ENCODE results near the gene GOLPH3L. TPM values are rescaled to one million over a fixed set of nuclear protein-coding genes. Genes with fewer than 3 reads are reported as not detected.
"Not testable (repeated sequence)": the region's sequence is repeated elsewhere in the genome, so short reads cannot be mapped to it uniquely, and the experiment has no call there.

Gene GOLPH3L
- total and polyA plus RNA-seq, 10 donors, result 9.0 to 31.0 (median 23.8) TPM

- WGBS, 5 donors, result 0 to 1% (median 1%) methylated on average over 46 to 49 of the region's 49 CpGs
- no peaks in the 10 kb centered on the region for H3K9me3 ChIP-seq
- no peaks in the 10 kb centered on the region for H3K27me3 ChIP-seq (replicated peaks in 1 of 7)
- DNase-seq, result peak; percentile 98
- intact Hi-C loops (cut with DNase I; ENCODE audit: low total_unique reads), result no loop called here
- H3K4me3 ChIP-seq, result peak within 1 kb of the TSS; percentile 54 to 68 (median 60)
- TF ChIP-seq POLR2AphosphoS5 (IDR thresholded peaks at IDR 0.05) (peak; percentile 96 to 98 (median 96)), POLR2A (IDR thresholded peaks at IDR 0.05) (peak in 2 of 3 donors; percentile 71 to 88), CTCF (IDR thresholded peaks at IDR 0.05 in 8 of 11, conservative IDR thresholded peaks at IDR 0.05 in 3 of 11) (peak in 2 of 11 experiments; percentile 25 to 30)
- peaks cover 16 to 49% (median 22%) of the 10 kb centered on the region in 6 donors for H3K4me1 ChIP-seq
- H3K36me3 ChIP-seq, result peaks cover 6 to 35% (median 32%) of the 10 kb centered on the region in 6 donors
- peak within 1 kb of the TSS; percentile 87 to 99 (median 98) for H3K27ac ChIP-seq
These were observed 67.6 kb downstream of the GOLPH3L start, which contains the start of gene ENSA for GRCh38 chr1:150629115-150629928. Gene ENSA, minus strand, starts transcription at chr1:150629612. Its CDS starts 142 bp downstream, at chr1:150629470.

- no peaks in the 10 kb centered on the region for H3K27me3 ChIP-seq (replicated peaks in 1 of 7)
- WGBS, 5 donors, result 0 to 3% (median 0%) methylated on average over 9 of the region's 9 CpGs
- peak overlapping the region; percentile 87 to 99 (median 98) for H3K27ac ChIP-seq
- DNase-seq, result no peak
- peak overlapping the region; percentile 54 to 68 (median 60) for H3K4me3 ChIP-seq
- H3K4me1 ChIP-seq, result peaks cover 16 to 54% (median 25%) of the 10 kb centered on the region in 6 donors
- TF ChIP-seq POLR2A (IDR thresholded peaks at IDR 0.05), result no peak
- TF ChIP-seq CTCF (IDR thresholded peaks at IDR 0.05 in 8 of 11, conservative IDR thresholded peaks at IDR 0.05 in 3 of 11), result no peak
- TF ChIP-seq POLR2AphosphoS5 (IDR thresholded peaks at IDR 0.05), result no peak
- peaks cover 6 to 40% (median 38%) of the 10 kb centered on the region in 6 donors for H3K36me3 ChIP-seq
- intact Hi-C loops (cut with DNase I; ENCODE audit: low total_unique reads), result no loop called here
- no peaks in the 10 kb centered on the region for H3K9me3 ChIP-seq
These were observed 68.2 kb downstream of the GOLPH3L start for GRCh38 chr1:150628766-150629114.

- TF ChIP-seq POLR2A (IDR thresholded peaks at IDR 0.05) (no peak), CTCF (IDR thresholded peaks at IDR 0.05 in 8 of 11, conservative IDR thresholded peaks at IDR 0.05 in 3 of 11) (no peak), POLR2AphosphoS5 (IDR thresholded peaks at IDR 0.05) (no peak)
- intact Hi-C loops (cut with DNase I; ENCODE audit: low total_unique reads), result no loop called here
- WGBS, 5 donors, result 53 to 76% (median 69%) methylated on average over 5 of the region's 5 CpGs
- H3K36me3 ChIP-seq, result peaks cover 6 to 49% (median 46%) of the 10 kb centered on the region in 6 donors
- H3K9me3 ChIP-seq, result no peaks in the 10 kb centered on the region
- no peaks in the 10 kb centered on the region for H3K27me3 ChIP-seq (replicated peaks in 1 of 7)
- H3K4me1 ChIP-seq, result peaks cover 16 to 63% (median 29%) of the 10 kb centered on the region in 6 donors
- DNase-seq, result no peak
- H3K4me3 ChIP-seq, result peak overlapping the region in 7 of 8 donors; percentile 54 to 68 (median 58)
- peak overlapping the region in 7 of 8 donors; percentile 96 to 99 (median 98) for H3K27ac ChIP-seq
These were observed 69.0 kb downstream of the GOLPH3L start for GRCh38 chr1:150627826-150628410.

- TF ChIP-seq POLR2A (IDR thresholded peaks at IDR 0.05), result no peak
- no peak for TF ChIP-seq CTCF (IDR thresholded peaks at IDR 0.05 in 8 of 11, conservative IDR thresholded peaks at IDR 0.05 in 3 of 11)
- TF ChIP-seq POLR2AphosphoS5 (IDR thresholded peaks at IDR 0.05), result no peak
These were observed 70.8 kb downstream of the GOLPH3L start for GRCh38 chr1:150626150-150626549.

GRCh38 chr1:150624546-150624945, 72.4 kb downstream of the GOLPH3L start:
- DNase-seq; H3K9me3 ChIP-seq; H3K27me3 ChIP-seq (replicated peaks in 1 of 7); H3K4me3 ChIP-seq: not testable (repeated sequence)
- Histone ChIP-seq H3K36me3 (peaks cover 6 to 76% (median 56%) of the 10 kb centered on the region in 6 donors), H3K4me1 (peaks cover 28 to 85% (median 54%) of the 10 kb centered on the region in 6 donors), H3K27ac (peak overlapping the region in 2 of 8 donors; percentile 6 to 32)
- 56 to 82% (median 76%) methylated on average over 1 of the region's 1 CpG for WGBS, 5 donors
- intact Hi-C loops (cut with DNase I; ENCODE audit: low total_unique reads), result loop anchor here (5.0 kb wide), 1 partner anchor 42 kb away; no protein-coding TSS in a partner anchor

More at GRCh38 chr1:150626150-150626549, 70.8 kb downstream of the GOLPH3L start:
- WGBS, 5 donors, result 86 to 94% (median 88%) methylated on average over 2 of the region's 2 CpGs
- Histone ChIP-seq H3K27ac (no peak overlapping the region), H3K9me3 (no peaks in the 10 kb centered on the region), H3K36me3 (peaks cover 6 to 60% (median 50%) of the 10 kb centered on the region in 6 donors), H3K4me1 (peaks cover 18 to 80% (median 46%) of the 10 kb centered on the region in 6 donors), H3K27me3 (replicated peaks in 1 of 7) (no peaks in the 10 kb centered on the region), H3K4me3 (no peak overlapping the region)
- intact Hi-C loops (cut with DNase I; ENCODE audit: low total_unique reads), result no loop called here
- DNase-seq, result no peak

GRCh38 chr1:150624134-150624533, 72.8 kb downstream of the GOLPH3L start:
- not testable (repeated sequence) for DNase-seq; H3K9me3 ChIP-seq; H3K27me3 ChIP-seq (replicated peaks in 1 of 7); H3K4me3 ChIP-seq
- peak overlapping the region in 3 of 8 donors; percentile 2 to 32 (median 6) for H3K27ac ChIP-seq
- peaks cover 6 to 80% (median 57%) of the 10 kb centered on the region in 6 donors for H3K36me3 ChIP-seq
- intact Hi-C loops (cut with DNase I; ENCODE audit: low total_unique reads), result loop anchor here (5.0 kb wide), 1 partner anchor 42 kb away; no protein-coding TSS in a partner anchor
- 91 to 100% (median 93%) methylated on average over 1 of the region's 1 CpG for WGBS, 5 donors
- peaks cover 31 to 89% (median 57%) of the 10 kb centered on the region in 6 donors for H3K4me1 ChIP-seq

All from spleen (tissue), 11 donors.